MCF 10A (cell line): Measurements from ENCODE around the gene ARHGEF12. TPM values are rescaled to one million over a fixed set of nuclear protein-coding genes. Genes with fewer than 3 reads are reported as not detected.

Experiments
- BruUV-seq: library from RNA; stranded (reverse); fragments of 400-500 nt; replicated peaks from 2 replicates; lab custom pipeline; 2021; lab: Mats Ljungman, UMichigan
- CTCF ChIA-PET: fragments of 300-600 bp; sonication (Branson Sonifier 250); formaldehyde crosslinking; extraction: SDS; loops from one replicate; lab custom pipeline; 2021; ENCODE audit warnings: antibody characterized with exemption, inconsistent platforms; lab: Yijun Ruan, JAX
- POLR2A ChIA-PET: fragments of 300-600, 350-650 bp; sonication (Branson Sonifier 250); formaldehyde crosslinking; extraction: SDS; loops from one replicate; lab custom pipeline; 2020; ENCODE audit warnings: antibody characterized with exemption, inconsistent platforms; lab: Yijun Ruan, JAX
- DNase-seq: peaks from one replicate; pipeline ENCODE4 v3.0.0-alpha.2; 2018; ENCODE audit not compliant: unreplicated experiment
- H3K27ac Mint-ChIP-seq: one replicate; pipeline ENCODE4 v1.8.0; 2022; ENCODE audit warnings: mild to moderate bottlenecking, low read depth, mixed read lengths; ENCODE audit not compliant: unreplicated experiment
- H3K27me3 Mint-ChIP-seq: one replicate; pipeline ENCODE4 v1.8.0; 2022; ENCODE audit warnings: mixed read lengths; ENCODE audit not compliant: insufficient read depth, unreplicated experiment
- H3K36me3 Mint-ChIP-seq: one replicate; pipeline ENCODE4 v1.8.0; 2022; ENCODE audit warnings: mild to moderate bottlenecking, moderate library complexity, mixed read lengths; ENCODE audit not compliant: insufficient read depth, unreplicated experiment
- H3K4me1 Mint-ChIP-seq: one replicate; pipeline ENCODE4 v1.8.0; 2022; ENCODE audit warnings: mixed read lengths; ENCODE audit not compliant: insufficient read depth, unreplicated experiment
- H3K4me3 Mint-ChIP-seq: one replicate; pipeline ENCODE4 v1.8.0; 2022; ENCODE audit warnings: mild to moderate bottlenecking, moderate library complexity, mixed read lengths; ENCODE audit not compliant: unreplicated experiment
- H3K9me3 Mint-ChIP-seq: one replicate; pipeline ENCODE4 v1.8.0; 2022; ENCODE audit warnings: mixed read lengths; ENCODE audit not compliant: unreplicated experiment
- intact Hi-C: fragments of 100-400 bp; cut with micrococcal nuclease; formaldehyde crosslinking; loops from 2 replicates; pipeline ENCODE4 v1.14.1; 2022
- total RNA-seq: library from RNA; stranded (reverse); gene quantifications from 2 replicates; pipeline ENCODE4 v1.2.3, GENCODE V29; 2022
- TF ChIP-seq, protein P1 (sequence below): fragments of 200-600 bp; IDR thresholded peaks from one replicate; pipeline ENCODE4 v1.8.0; 2022; ENCODE audit warnings: antibody characterized with exemption, mild to moderate bottlenecking; ENCODE audit not compliant: unreplicated experiment

The ARHGEF12 gene
- total RNA-seq, 1 experiment from 2014 or later = 61.2 TPM

DNA sequence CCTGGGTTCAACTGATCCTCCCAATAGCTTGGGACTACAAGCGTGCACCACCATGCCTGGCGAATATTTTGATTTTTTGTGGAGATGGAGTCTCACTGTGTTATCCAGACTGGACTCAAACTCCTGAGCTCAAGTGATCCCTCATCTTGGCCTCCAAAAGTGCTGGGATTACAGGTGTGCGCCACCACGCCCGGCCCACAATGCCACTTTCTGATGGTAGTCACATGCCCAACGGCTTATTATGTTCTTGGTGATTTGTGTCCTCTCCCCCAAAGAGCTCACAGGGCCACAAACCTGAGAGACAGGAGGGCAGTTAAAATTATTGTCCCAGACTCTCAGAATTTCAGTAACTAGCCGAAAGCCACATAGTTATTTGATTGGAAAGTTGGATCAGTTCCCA lies 185.0 kb downstream of the ARHGEF12 start:
- DNase-seq = no peak
- H3K27me3 Mint-ChIP-seq = peaks cover under 1% of the 10 kb centered on the region
- intact Hi-C loops = no loop called here
- no peaks in the 10 kb centered on the region for H3K36me3 Mint-ChIP-seq
- no peaks in the 10 kb centered on the region for H3K4me1 Mint-ChIP-seq
- H3K4me3 Mint-ChIP-seq = no peak overlapping the region
- CTCF ChIA-PET = interaction anchor here (0.6 to 1.3 kb wide), 2 partner anchors 164 to 170 kb away, joined by 3 to 6 read pairs; no protein-coding TSS in a partner anchor
- TF ChIP-seq, protein P1, sequence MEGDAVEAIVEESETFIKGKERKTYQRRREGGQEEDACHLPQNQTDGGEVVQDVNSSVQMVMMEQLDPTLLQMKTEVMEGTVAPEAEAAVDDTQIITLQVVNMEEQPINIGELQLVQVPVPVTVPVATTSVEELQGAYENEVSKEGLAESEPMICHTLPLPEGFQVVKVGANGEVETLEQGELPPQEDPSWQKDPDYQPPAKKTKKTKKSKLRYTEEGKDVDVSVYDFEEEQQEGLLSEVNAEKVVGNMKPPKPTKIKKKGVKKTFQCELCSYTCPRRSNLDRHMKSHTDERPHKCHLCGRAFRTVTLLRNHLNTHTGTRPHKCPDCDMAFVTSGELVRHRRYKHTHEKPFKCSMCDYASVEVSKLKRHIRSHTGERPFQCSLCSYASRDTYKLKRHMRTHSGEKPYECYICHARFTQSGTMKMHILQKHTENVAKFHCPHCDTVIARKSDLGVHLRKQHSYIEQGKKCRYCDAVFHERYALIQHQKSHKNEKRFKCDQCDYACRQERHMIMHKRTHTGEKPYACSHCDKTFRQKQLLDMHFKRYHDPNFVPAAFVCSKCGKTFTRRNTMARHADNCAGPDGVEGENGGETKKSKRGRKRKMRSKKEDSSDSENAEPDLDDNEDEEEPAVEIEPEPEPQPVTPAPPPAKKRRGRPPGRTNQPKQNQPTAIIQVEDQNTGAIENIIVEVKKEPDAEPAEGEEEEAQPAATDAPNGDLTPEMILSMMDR = no peak
- H3K9me3 Mint-ChIP-seq = no peaks in the 10 kb centered on the region
- H3K27ac Mint-ChIP-seq = no peak overlapping the region
- POLR2A ChIA-PET = no interaction called here
- no TSS peak for BruUV-seq

GRCh38 chr11:120522021-120522420 lies 185.8 kb downstream of the ARHGEF12 start:
- DNase-seq = no peak
- Mint-ChIP-seq H3K36me3 (no peaks in the 10 kb centered on the region), H3K4me1 (no peaks in the 10 kb centered on the region), H3K4me3 (no peak overlapping the region), H3K27me3 (no peaks in the 10 kb centered on the region), H3K9me3 (no peaks in the 10 kb centered on the region), H3K27ac (no peak overlapping the region)
- intact Hi-C loops = no loop called here
- CTCF ChIA-PET = interaction anchor here (0.6 to 1.5 kb wide), 4 partner anchors 11 to 919 kb away, joined by 3 to 6 read pairs (median 4); partner anchors contain the start of gene GRIK4
- POLR2A ChIA-PET = interaction anchor here (0.5 kb wide), 1 partner anchor 278 kb away, joined by 4 read pairs; no protein-coding TSS in a partner anchor
- TF ChIP-seq, protein P1 = no peak
- BruUV-seq = no TSS peak

DNA sequence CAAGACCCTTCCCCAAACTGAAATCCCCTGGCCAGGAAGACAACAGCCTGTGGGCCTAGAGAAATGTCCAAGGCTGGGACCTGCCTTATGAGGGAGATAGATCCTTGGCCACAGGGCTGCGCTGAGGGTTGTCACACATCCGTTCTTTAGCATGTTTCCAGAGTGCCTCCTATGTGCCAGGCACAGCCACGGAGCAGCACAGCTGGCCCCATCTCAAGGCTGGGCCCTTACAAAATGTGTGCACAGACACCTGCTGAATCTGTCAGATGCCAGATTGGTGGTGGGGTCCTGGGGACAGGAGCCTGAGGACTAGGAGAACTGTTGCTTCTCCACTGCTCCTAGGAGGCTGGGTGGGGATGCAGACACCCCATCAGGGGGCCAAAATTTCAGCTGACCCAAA lies 186.5 kb downstream of the ARHGEF12 start:
- Mint-ChIP-seq H3K27ac (no peak overlapping the region), H3K4me3 (no peak overlapping the region), H3K4me1 (no peaks in the 10 kb centered on the region), H3K9me3 (no peaks in the 10 kb centered on the region), H3K27me3 (no peaks in the 10 kb centered on the region), H3K36me3 (no peaks in the 10 kb centered on the region)
- DNase-seq = no peak
- intact Hi-C loops = no loop called here
- POLR2A ChIA-PET = no interaction called here
- no TSS peak for BruUV-seq
- CTCF ChIA-PET = interaction anchor here (0.5 to 1.5 kb wide), 2 partner anchors 12 to 405 kb away, joined by 3 to 5 read pairs; partner anchors contain the start of gene GRIK4
- TF ChIP-seq, protein P1 = no peak

DNA sequence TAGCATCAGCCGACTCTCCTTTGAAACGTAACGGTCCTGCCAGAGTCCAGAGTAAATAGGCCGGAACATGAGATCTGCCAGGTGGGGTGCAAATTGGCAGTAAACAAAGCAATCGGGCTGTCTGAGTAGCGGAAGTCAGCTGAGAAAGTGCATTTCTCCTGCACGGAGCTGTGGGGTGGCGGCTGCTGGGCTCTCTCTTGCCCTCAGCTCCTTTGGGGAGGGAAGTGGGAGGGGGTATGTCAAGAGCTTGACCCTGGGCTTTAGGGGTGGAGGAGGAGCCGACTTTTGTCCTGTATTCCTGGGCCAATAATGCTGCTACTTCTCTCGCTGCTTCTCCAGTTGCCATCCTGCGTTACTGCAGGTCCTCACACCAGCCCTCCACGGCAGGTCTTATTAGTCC lies 187.0 kb downstream of the ARHGEF12 start:
- no peak overlapping the region for H3K4me3 Mint-ChIP-seq
- no peaks in the 10 kb centered on the region for H3K9me3 Mint-ChIP-seq
- intact Hi-C loops = no loop called here
- no TSS peak for BruUV-seq
- H3K36me3 Mint-ChIP-seq = no peaks in the 10 kb centered on the region
- ChIA-PET CTCF (interaction anchor here (1.5 kb wide), 1 partner anchor 12 kb away, joined by 5 read pairs; the partner anchor contains the start of gene GRIK4), POLR2A (no interaction called here)
- TF ChIP-seq, protein P1 = no peak
- H3K27me3 Mint-ChIP-seq = no peaks in the 10 kb centered on the region
- H3K27ac Mint-ChIP-seq = no peak overlapping the region
- no peak for DNase-seq
- H3K4me1 Mint-ChIP-seq = no peaks in the 10 kb centered on the region
